ENCODE results near the gene SLC25A24.
"Not testable (repeated sequence)": the region's sequence is repeated elsewhere in the genome, so short reads cannot be mapped to it uniquely, and the experiment has no call there.

Gene SLC25A24

DNA sequence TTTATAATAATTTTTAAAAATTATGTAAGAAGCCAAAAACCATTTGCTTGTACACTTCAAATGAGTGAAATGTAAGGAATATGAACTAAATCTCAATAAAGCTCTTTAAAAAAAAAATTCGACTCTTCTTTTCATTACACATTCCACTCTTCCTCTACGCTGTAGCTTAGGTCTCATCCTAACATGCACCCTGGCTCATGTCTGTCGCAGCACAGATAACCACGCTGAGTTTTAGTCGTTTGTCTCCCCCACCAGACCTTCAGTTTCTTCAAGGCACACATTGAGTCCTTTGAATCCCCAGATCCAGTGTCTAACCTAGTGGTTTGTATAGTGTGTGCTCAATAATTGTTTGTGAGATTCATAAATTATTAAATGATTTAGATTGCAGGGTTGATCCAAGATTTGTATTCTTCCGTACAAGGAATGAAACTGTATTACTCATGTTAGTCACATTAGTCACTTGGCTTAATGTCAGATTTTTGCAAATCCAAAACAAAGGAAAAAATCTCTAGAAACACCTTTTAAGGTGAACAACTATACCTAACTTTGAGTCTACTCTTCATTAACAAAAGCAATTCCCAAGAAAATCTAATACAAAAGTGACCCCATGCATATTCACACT is 57.3 kb downstream of the SLC25A24 start:
- H3K9ac ChIP-seq: no peak overlapping the region
- H3K4me3 ChIP-seq (ENCODE audit: low read depth, low read length): no peak overlapping the region
- no peaks in the 10 kb centered on the region for H3K27me3 ChIP-seq (ENCODE audit: control insufficient read depth, insufficient read depth, low read length)
- H3K79me2 ChIP-seq: no peaks in the 10 kb centered on the region
- H3K36me3 ChIP-seq (ENCODE audit: control insufficient read depth, insufficient read depth, low read length): no peaks in the 10 kb centered on the region
- TF ChIP-seq, protein P1, sequence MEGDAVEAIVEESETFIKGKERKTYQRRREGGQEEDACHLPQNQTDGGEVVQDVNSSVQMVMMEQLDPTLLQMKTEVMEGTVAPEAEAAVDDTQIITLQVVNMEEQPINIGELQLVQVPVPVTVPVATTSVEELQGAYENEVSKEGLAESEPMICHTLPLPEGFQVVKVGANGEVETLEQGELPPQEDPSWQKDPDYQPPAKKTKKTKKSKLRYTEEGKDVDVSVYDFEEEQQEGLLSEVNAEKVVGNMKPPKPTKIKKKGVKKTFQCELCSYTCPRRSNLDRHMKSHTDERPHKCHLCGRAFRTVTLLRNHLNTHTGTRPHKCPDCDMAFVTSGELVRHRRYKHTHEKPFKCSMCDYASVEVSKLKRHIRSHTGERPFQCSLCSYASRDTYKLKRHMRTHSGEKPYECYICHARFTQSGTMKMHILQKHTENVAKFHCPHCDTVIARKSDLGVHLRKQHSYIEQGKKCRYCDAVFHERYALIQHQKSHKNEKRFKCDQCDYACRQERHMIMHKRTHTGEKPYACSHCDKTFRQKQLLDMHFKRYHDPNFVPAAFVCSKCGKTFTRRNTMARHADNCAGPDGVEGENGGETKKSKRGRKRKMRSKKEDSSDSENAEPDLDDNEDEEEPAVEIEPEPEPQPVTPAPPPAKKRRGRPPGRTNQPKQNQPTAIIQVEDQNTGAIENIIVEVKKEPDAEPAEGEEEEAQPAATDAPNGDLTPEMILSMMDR (IDR thresholded peaks at IDR 0.05): no peak
- no peak overlapping the region for H2AFZ ChIP-seq
- H3K4me2 ChIP-seq (ENCODE audit: low read length): no peak overlapping the region
- H3K4me1 ChIP-seq: no peaks in the 10 kb centered on the region
- no peak overlapping the region for H3K27ac ChIP-seq
- H3K9me3 ChIP-seq (ENCODE audit: control insufficient read depth, low read length): no peaks in the 10 kb centered on the region

DNA sequence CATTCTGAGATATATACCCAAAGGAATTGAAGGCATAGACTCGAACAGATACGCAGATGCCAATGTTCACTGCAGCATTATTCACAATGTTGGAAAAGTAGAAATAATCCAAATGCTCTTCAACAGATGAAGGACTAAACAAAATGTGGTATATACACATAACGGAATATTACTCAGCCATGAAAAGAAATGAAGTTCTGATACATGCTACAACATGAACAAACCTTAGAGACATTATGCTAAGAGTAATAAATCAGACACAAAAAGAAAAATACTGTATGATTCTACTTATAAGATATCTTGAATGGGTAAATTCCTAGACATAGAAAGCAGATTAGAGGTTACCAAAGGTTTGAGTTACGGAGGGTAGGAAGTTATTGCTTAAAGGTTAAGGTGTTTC is 57.9 kb downstream of the SLC25A24 start:
- H3K79me2 ChIP-seq: no peaks in the 10 kb centered on the region
- TF ChIP-seq, protein P1 (IDR thresholded peaks at IDR 0.05): no peak
- H3K9ac ChIP-seq: no peak overlapping the region
- no peaks in the 10 kb centered on the region for H3K27me3 ChIP-seq (ENCODE audit: control insufficient read depth, insufficient read depth, low read length)
- no peak overlapping the region for H3K27ac ChIP-seq
- H2AFZ ChIP-seq: no peak overlapping the region
- H3K4me2 ChIP-seq (ENCODE audit: low read length): no peak overlapping the region
- H3K4me3 ChIP-seq (ENCODE audit: low read depth, low read length): no peak overlapping the region
- H3K9me3 ChIP-seq (ENCODE audit: control insufficient read depth, low read length): no peaks in the 10 kb centered on the region
- H3K4me1 ChIP-seq: no peaks in the 10 kb centered on the region
- H3K36me3 ChIP-seq (ENCODE audit: control insufficient read depth, insufficient read depth, low read length): no peaks in the 10 kb centered on the region

DNA sequence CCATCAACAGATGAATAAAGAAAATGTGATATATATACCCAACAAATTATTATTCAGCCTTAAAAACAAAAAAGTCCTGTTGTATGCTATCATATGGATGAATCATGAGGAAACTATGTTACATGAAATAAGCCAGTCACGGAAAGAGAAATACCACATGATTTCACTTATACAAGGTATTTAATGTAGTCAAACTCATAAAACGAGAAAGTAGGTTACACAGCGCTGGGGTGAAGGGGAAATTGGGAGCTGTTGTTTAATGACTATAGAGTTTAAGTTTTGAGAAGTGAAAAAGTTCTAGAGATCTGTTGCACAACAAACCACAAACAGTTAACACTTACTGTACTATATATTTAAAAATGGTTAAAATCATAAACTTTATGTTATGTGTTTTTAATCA is 58.5 kb downstream of the SLC25A24 start:
- no peak overlapping the region for H3K4me3 ChIP-seq (ENCODE audit: low read depth, low read length)
- no peak overlapping the region for H3K27ac ChIP-seq
- no peaks in the 10 kb centered on the region for H3K4me1 ChIP-seq
- H3K79me2 ChIP-seq: no peaks in the 10 kb centered on the region
- no peak overlapping the region for H3K4me2 ChIP-seq (ENCODE audit: low read length)
- TF ChIP-seq, protein P1 (IDR thresholded peaks at IDR 0.05): no peak
- no peak overlapping the region for H3K9ac ChIP-seq
- no peaks in the 10 kb centered on the region for H3K9me3 ChIP-seq (ENCODE audit: control insufficient read depth, low read length)
- no peaks in the 10 kb centered on the region for H3K36me3 ChIP-seq (ENCODE audit: control insufficient read depth, insufficient read depth, low read length)
- H2AFZ ChIP-seq: no peak overlapping the region
- H3K27me3 ChIP-seq (ENCODE audit: control insufficient read depth, insufficient read depth, low read length): no peaks in the 10 kb centered on the region

DNA sequence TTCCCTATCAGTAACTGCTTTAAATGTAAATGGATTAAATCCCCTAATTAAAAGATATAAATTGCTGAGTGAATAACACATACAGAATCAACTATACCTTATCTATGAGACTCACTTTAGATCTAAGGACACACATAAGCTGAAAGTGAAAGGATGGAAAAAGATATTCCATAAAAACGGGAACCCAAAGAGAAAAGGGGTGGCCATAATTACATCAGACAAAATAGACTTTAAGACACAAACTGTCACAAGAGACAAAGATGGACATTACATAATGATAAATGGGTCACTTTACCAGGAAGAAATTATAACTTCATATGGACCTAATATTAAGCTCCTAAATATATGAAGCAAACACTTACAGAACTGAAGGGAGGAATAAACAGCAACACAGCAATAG is 59.2 kb downstream of the SLC25A24 start:
- Histone ChIP-seq H3K27me3 (ENCODE audit: control insufficient read depth, insufficient read depth, low read length) (no peaks in the 10 kb centered on the region), H3K9ac (no peak overlapping the region), H2AFZ (no peak overlapping the region), H3K4me1 (no peaks in the 10 kb centered on the region), H3K9me3 (ENCODE audit: control insufficient read depth, low read length) (no peaks in the 10 kb centered on the region), H3K79me2 (no peaks in the 10 kb centered on the region), H3K36me3 (ENCODE audit: control insufficient read depth, insufficient read depth, low read length) (no peaks in the 10 kb centered on the region), H3K27ac (no peak overlapping the region), H3K4me3 (ENCODE audit: low read depth, low read length) (no peak overlapping the region), H3K4me2 (ENCODE audit: low read length) (no peak overlapping the region)
- TF ChIP-seq, protein P1 (IDR thresholded peaks at IDR 0.05): no peak

DNA sequence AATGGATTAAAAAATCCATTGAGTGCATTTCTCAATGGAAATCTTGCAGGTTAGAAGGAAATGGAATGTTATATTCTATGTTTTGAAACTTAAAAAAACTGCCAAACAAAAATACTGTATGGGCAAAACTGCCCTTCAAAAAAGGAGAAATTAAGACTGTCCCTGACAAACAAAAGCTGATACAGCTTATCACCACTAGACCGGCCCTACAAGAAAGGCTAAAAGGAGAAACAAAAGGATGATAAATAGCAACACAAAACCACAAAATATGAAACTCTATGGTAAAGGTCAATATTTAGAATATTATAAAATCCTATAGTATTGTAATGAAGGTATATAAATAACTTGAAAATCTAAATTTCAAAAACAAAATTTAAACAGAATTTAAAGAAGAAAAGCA is 60.0 kb downstream of the SLC25A24 start:
- Histone ChIP-seq H3K9ac (no peak overlapping the region), H3K27ac (no peak overlapping the region), H3K4me3 (ENCODE audit: low read depth, low read length) (no peak overlapping the region), H3K4me1 (no peaks in the 10 kb centered on the region), H3K27me3 (ENCODE audit: control insufficient read depth, insufficient read depth, low read length) (no peaks in the 10 kb centered on the region), H2AFZ (no peak overlapping the region), H3K36me3 (ENCODE audit: control insufficient read depth, insufficient read depth, low read length) (no peaks in the 10 kb centered on the region), H3K4me2 (ENCODE audit: low read length) (no peak overlapping the region), H3K9me3 (ENCODE audit: control insufficient read depth, low read length) (no peaks in the 10 kb centered on the region), H3K79me2 (no peaks in the 10 kb centered on the region)
- TF ChIP-seq, protein P1 (IDR thresholded peaks at IDR 0.05): no peak

DNA sequence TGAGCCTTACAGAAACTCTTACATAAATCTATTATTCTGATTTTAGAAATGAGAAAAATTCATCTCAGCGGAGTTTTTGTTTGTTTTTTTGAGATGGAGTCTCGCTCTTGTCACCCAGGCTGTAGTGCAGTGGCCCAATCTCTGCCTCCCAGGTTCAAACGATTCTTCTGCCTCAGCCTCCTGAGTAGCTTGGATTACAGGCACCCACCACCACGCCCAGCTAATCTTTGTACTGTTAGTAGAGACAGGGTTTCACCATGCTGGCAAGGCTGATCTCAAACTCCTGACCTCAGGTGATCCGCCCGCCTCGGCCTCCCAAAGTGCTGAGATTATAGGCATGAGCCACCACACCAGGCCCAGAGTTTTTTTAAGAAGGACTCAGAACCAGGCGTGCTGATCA is 60.6 kb downstream of the SLC25A24 start:
- H3K36me3 ChIP-seq (ENCODE audit: control insufficient read depth, insufficient read depth, low read length); H3K79me2 ChIP-seq; H3K4me1 ChIP-seq; H3K27ac ChIP-seq; H3K4me3 ChIP-seq (ENCODE audit: low read depth, low read length); H2AFZ ChIP-seq; H3K9me3 ChIP-seq (ENCODE audit: control insufficient read depth, low read length); H3K27me3 ChIP-seq (ENCODE audit: control insufficient read depth, insufficient read depth, low read length); H3K4me2 ChIP-seq (ENCODE audit: low read length); H3K9ac ChIP-seq: not testable (repeated sequence)

DNA sequence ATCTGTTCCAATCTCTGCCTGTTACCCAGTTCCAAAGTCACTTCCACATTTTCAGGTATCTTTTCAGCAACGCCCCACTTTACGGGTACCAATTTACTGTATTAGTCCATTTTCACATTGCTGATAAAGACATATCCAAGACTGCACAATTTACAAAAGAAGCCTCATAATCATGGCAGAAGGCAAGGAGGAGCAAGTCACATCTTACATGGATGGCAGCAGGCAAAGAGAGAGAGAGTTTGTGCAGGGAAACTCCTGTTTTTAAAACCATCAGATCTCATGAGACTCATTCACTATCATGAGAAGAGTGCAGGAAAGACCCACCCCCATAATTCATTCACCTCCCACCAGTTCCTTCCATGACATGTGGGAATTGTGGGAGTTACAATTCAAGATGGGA is 67.0 kb downstream of the SLC25A24 start:
- not testable (repeated sequence) for H3K27ac ChIP-seq; H3K4me3 ChIP-seq (ENCODE audit: low read depth, low read length); H3K27me3 ChIP-seq (ENCODE audit: control insufficient read depth, insufficient read depth, low read length); H2AFZ ChIP-seq; H3K9ac ChIP-seq; H3K4me1 ChIP-seq; H3K36me3 ChIP-seq (ENCODE audit: control insufficient read depth, insufficient read depth, low read length); H3K79me2 ChIP-seq; H3K4me2 ChIP-seq (ENCODE audit: low read length); H3K9me3 ChIP-seq (ENCODE audit: control insufficient read depth, low read length)

Data from parathyroid adenoma (tissue), 2 donors.